HK-2 (cell line): ENCODE results near the gene DHRS7B.
"Not testable (repeated sequence)": the region's sequence is repeated elsewhere in the genome, so short reads cannot be mapped to it uniquely, and the experiment has no call there.

Experiments used
- DNase-seq: peaks from one replicate; pipeline ENCODE4 v3.0.0-alpha.2; 2018; ENCODE audit not compliant: unreplicated experiment

The DHRS7B gene

GRCh38 chr17:21210411-21211076 lies 83.8 kb downstream of the DHRS7B start:
- no peak for DNase-seq

- DNase-seq, result no peak
These were observed 85.2 kb downstream of the DHRS7B start for GRCh38 chr17:21211825-21212479.

- DNase-seq, result no peak
These were observed 86.3 kb downstream of the DHRS7B start for GRCh38 chr17:21212826-21213637.

DNA sequence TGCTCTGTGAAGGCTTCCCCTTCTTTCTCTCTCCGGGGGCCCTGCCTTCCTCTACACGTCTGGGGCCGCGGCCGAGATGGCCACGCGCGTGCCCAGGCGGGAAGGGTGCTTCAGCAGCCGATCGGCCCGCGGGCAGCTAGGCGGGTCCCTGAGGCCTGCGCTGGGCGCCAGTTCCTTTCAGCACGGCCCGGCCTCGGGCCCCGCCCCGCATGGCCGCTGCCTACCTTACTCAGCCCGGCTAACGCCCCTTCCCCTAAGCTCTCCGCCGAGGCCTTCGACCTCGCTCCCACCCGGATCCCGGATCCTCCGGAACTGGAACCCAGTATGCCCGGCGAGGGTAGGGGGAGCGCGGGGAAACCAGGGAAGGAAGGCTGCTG lies 86.9 kb downstream of the DHRS7B start:
- DNase-seq, result no peak

GRCh38 chr17:21214015-21214776 lies 87.4 kb downstream of the DHRS7B start, which contains the start of gene TMEM11:
Gene TMEM11, minus strand, starts transcription at chr17:21214161. Its CDS starts 9 bp downstream, at chr17:21214152.
- peak; percentile 96 for DNase-seq

GRCh38 chr17:21214777-21215541 lies 88.2 kb downstream of the DHRS7B start:
- DNase-seq, result no peak

GRCh38 chr17:21215935-21216334 lies 89.2 kb downstream of the DHRS7B start:
- DNase-seq, result no peak

DNA sequence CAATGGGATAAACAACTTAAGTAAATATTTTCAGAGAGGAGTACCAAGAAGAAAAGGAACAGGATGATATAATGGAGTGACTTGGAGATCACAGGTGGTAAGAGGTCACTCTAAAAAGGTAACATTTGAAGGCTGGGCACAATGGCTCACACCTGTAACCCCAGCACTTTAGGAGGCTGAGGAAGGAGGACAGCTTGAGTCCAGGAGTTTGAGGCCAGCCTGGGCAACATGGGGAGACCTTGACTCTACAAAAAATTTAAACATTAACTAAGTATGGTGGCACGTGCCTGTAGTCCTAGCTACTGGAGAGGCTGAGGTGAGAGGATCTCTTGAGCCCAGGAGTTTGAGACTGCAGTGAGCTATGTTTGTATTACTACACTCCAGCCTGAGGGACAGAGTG lies 90.6 kb downstream of the DHRS7B start:
- no peak for DNase-seq

GRCh38 chr17:21218101-21218500 lies 91.3 kb downstream of the DHRS7B start:
- DNase-seq, result no peak

DNA sequence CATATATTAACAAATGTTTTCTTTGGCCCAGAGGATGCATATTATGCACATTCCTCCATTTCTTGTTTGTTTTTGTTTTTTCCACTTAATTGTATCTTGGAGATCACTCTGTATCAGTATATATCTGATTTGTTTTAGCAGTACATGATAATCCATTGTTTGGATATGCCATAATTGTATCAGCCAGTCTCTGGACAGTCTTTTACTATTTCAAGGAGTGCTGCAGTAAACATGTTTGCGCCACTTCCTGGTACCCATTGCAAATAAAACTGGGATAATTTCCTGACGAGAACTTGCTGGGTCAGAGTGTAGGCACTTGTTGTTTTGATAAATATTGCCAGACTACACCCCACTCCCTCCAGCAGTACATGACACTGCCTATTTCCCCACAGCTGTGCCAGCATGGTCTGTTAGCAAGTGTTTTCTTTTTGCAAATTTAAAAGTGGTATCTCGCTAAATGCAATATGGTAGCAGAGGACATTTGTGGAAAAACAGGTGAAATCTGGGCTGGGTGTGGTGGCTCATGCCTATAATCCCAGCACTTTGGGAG lies 92.1 kb downstream of the DHRS7B start:
- DNase-seq, result no peak

- no peak for DNase-seq
These were observed 96.3 kb downstream of the DHRS7B start for GRCh38 chr17:21223086-21223485.

DNA sequence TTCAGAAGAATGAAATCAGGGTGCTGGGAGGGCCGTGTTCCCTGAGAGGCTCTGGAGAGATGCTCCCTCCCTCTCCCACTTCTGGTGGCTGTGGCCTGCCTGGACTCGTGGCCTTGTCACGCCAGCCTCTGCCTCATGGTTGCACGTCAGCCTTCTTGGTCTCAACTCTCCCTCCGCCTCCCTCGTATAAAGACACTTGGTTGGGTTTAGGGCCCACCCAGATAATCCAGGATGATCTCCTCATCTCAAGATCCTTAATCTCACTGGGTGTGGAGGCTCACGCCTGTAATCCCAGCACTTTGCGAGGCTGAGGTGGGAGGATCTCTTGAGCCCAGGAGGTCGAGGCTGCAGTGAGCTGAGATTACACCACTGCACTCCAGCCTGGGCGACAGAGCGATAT lies 100.5 kb downstream of the DHRS7B start:
- not testable (repeated sequence) for DNase-seq

- no peak for DNase-seq
These were observed 101.3 kb downstream of the DHRS7B start for GRCh38 chr17:21228111-21228510.

DNA sequence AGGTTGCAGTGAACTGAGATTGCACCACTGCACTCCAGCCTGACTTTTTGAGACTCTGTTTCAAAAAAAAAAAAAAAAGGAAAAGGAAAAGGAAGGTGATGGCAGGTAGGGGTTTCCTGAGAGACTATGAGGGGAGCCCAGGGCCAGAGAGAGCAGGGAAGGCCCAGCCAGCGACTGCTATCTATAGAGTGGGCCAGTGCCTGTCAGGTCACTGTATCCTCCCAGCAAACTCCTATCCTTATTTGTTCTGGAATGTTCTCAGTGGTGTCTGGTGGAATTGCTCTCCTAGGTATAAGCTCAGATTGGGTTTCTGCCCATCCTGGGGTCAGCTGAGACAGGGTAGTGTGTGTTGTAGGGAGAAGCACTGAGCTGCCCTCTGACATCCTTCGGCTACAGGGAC lies 102.1 kb downstream of the DHRS7B start:
- no peak for DNase-seq

DNA sequence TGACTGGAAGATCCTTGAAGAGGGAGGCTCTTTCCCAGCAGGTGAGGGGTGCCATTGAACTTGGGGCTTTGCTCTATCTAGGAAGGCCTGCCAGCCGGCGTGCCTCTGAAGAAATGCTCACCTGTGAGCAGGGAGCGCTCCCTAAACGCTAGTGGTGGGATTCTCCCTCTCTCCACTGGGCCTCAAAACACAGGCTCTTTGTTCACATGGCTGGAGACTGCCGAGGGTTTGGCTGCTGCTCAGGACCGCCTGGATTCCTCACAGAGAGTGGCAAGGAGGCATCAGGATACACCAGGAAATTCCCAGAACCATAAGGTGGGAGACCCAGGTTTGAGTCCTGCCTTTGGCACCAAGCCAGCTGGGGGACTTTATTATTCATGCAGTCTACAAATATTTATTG lies 104.8 kb downstream of the DHRS7B start:
- DNase-seq, result no peak

- DNase-seq, result no peak
These were observed 105.4 kb downstream of the DHRS7B start for GRCh38 chr17:21232033-21232749.

- DNase-seq, result no peak
These were observed 107.0 kb downstream of the DHRS7B start for GRCh38 chr17:21233581-21234347.

- no peak for DNase-seq
These were observed 109.2 kb downstream of the DHRS7B start for GRCh38 chr17:21235921-21236320.

DNA sequence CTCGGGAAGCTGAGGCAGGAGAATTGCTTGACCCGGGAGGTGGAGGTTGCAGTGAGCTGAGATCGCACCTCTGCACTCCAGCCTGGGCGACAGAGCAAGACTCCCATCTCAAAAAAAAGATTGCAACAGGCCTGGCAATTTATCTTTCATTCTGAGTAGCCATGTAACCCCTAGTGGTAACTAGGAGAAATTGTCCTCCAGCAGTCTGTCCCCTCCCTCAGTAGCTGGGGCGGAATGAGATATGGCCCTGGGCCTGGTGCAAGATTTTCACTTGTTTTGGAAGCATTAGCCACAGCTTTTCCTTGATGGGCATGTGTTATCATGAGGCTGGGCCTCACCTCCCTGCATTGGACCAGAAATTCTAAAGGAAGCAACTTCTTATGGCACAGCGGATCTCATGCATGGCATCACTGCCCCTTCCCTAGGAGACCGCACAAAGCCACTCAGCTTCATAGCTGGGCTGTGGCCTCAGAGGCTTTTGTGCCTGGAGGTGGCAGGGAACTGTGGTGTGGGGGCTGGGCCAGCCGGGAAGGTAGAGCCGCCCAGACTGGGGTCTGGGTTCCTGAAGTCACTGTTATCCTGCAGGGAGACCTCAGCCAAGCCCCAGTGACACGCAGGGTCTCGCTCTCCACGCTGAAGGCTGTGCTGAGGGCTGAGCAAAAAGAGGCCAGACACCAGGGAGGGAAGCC lies 113.1 kb downstream of the DHRS7B start:
- no peak for DNase-seq
